HG02943 (cell line): ENCODE results near the gene SLC9A9.
"Not testable (repeated sequence)": the region's sequence is repeated elsewhere in the genome, so short reads cannot be mapped to it uniquely, and the experiment has no call there.

Source experiments
- ATAC-seq: cut with Tn5 transposase; IDR thresholded peaks from one replicate; pipeline ENCODE4 v1.9.1; 2021; ENCODE audit warnings: mild to moderate bottlenecking, low read depth, moderate library complexity; ENCODE audit not compliant: unreplicated experiment

Gene SLC9A9

GRCh38 chr3:143699424-143699823 lies 148.8 kb downstream of the SLC9A9 start:
- no peak for ATAC-seq

- no peak for ATAC-seq
Measured at GRCh38 chr3:143698682-143699303, 149.5 kb downstream of the SLC9A9 start.

GRCh38 chr3:143697975-143698374 lies 150.3 kb downstream of the SLC9A9 start:
- ATAC-seq = no peak

- ATAC-seq = not testable (repeated sequence)
Measured at GRCh38 chr3:143695333-143695732, 152.9 kb downstream of the SLC9A9 start.

GRCh38 chr3:143693506-143693905 lies 154.8 kb downstream of the SLC9A9 start:
- ATAC-seq = no peak

GRCh38 chr3:143686638-143687197 lies 161.6 kb downstream of the SLC9A9 start:
- no peak for ATAC-seq

- ATAC-seq = no peak
Measured at GRCh38 chr3:143685491-143685890, 162.8 kb downstream of the SLC9A9 start.

GRCh38 chr3:143677430-143677829 lies 170.8 kb downstream of the SLC9A9 start:
- no peak for ATAC-seq

- ATAC-seq = no peak
Measured at GRCh38 chr3:143676747-143677146, 171.5 kb downstream of the SLC9A9 start.

GRCh38 chr3:143676021-143676420 lies 172.2 kb downstream of the SLC9A9 start:
- no peak for ATAC-seq

- ATAC-seq = peak; percentile 70
Measured at GRCh38 chr3:143674100-143674968, 173.9 kb downstream of the SLC9A9 start.

- ATAC-seq = no peak
Measured at GRCh38 chr3:143672396-143673165, 175.7 kb downstream of the SLC9A9 start.

- no peak for ATAC-seq
Measured at GRCh38 chr3:143671626-143672025, 176.6 kb downstream of the SLC9A9 start.

GRCh38 chr3:143668924-143669790 lies 179.1 kb downstream of the SLC9A9 start:
- ATAC-seq = peak; percentile 89

GRCh38 chr3:143668385-143668784 lies 179.9 kb downstream of the SLC9A9 start:
- ATAC-seq = no peak

GRCh38 chr3:143661677-143662076 lies 186.6 kb downstream of the SLC9A9 start:
- no peak for ATAC-seq

GRCh38 chr3:143658861-143659260 lies 189.4 kb downstream of the SLC9A9 start:
- no peak for ATAC-seq

GRCh38 chr3:143658116-143658515 lies 190.2 kb downstream of the SLC9A9 start:
- ATAC-seq = no peak

- ATAC-seq = no peak
Measured at GRCh38 chr3:143657391-143657790, 190.9 kb downstream of the SLC9A9 start.

- ATAC-seq = no peak
Measured at GRCh38 chr3:143654906-143655305, 193.4 kb downstream of the SLC9A9 start.
